Vagina (tissue), 2 donors: ENCODE data around the gene IHH.

Experiments used
- POLR2AphosphoS5 ChIP-seq, 2 donors: sonication (generic); formaldehyde crosslinking; IDR thresholded peaks; one replicate each; pipeline ENCODE4 v1.9.0; 2017; ENCODE audit warnings: antibody characterized with exemption in 2 of 2, mild to moderate bottlenecking in 2 of 2, low read depth in 1 of 2; ENCODE audit not compliant: insufficient read depth in 1 of 2
- TF ChIP-seq, protein P1 (sequence below), 3 experiments: fragments of 450-650 bp in 2 of 3; fragments of 200-600 bp in 1 of 3; sonication (generic) in 1 of 3; IDR thresholded peaks; one replicate each; pipeline ENCODE4 v1.5.1; 2017 to 2019; ENCODE audit warnings: antibody characterized with exemption in 3 of 3, mild to moderate bottlenecking in 2 of 3, moderate library complexity in 2 of 3

DNA sequence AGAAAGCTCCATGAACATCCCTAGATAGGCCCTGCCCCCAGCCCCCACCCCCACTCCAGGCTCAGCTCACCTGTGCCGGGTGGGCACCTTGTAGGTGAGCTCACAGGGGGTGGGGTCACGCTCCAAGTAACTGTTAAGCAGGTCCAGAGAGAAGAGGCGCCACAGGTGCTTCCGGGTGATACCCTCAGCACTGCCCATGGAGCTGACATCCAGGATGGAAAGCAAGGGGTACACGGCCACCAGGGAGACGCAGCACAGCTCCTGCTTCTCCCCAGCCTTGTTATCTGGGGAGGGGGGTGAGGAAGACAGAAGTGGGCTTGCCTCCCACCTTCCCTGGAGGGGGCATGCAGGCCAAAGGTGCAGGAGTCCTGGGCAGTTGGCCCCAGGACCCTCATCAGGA lies 41.3 kb downstream of the IHH start:
- TF ChIP-seq POLR2AphosphoS5 (IDR thresholded peaks at IDR 0.05; ENCODE audit: insufficient read depth in 1 of 2, low read depth in 1 of 2), result no peak
- TF ChIP-seq, protein P1, sequence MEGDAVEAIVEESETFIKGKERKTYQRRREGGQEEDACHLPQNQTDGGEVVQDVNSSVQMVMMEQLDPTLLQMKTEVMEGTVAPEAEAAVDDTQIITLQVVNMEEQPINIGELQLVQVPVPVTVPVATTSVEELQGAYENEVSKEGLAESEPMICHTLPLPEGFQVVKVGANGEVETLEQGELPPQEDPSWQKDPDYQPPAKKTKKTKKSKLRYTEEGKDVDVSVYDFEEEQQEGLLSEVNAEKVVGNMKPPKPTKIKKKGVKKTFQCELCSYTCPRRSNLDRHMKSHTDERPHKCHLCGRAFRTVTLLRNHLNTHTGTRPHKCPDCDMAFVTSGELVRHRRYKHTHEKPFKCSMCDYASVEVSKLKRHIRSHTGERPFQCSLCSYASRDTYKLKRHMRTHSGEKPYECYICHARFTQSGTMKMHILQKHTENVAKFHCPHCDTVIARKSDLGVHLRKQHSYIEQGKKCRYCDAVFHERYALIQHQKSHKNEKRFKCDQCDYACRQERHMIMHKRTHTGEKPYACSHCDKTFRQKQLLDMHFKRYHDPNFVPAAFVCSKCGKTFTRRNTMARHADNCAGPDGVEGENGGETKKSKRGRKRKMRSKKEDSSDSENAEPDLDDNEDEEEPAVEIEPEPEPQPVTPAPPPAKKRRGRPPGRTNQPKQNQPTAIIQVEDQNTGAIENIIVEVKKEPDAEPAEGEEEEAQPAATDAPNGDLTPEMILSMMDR (IDR thresholded peaks at IDR 0.05), result no peak
